Smooth muscle cell (in vitro differentiated cells): ENCODE measurements around the gene TCF3. TPM values are rescaled to one million over a fixed set of nuclear protein-coding genes. Genes with fewer than 3 reads are reported as not detected.

Experiments
- DNase-seq: peaks from one replicate; lab custom pipeline; 2025; ENCODE audit not compliant: unreplicated experiment; lab: John Stamatoyannopoulos, UW
- H2AFZ ChIP-seq: fragments of 200-600 bp; sonication (generic); 2 replicates; pipeline ENCODE4 v1.6.0; 2016; ENCODE audit warnings: antibody characterized with exemption, low read depth, mild to moderate bottlenecking
- H3F3A ChIP-seq: fragments of 200-600 bp; sonication (generic); 2 replicates; pipeline ENCODE4 v1.6.0; 2017; ENCODE audit warnings: antibody characterized with exemption, low read depth
- H3K27ac ChIP-seq: fragments of 200-600 bp; sonication (generic); 2 replicates; pipeline ENCODE4 v1.5.1; 2016; ENCODE audit warnings: low read depth, mild to moderate bottlenecking
- H3K27me3 ChIP-seq: fragments of 200-600 bp; sonication (generic); 2 replicates; pipeline ENCODE4 v1.6.1; 2016; ENCODE audit warnings: low read depth, mild to moderate bottlenecking
- H3K36me3 ChIP-seq: fragments of 200-600 bp; sonication (generic); 2 replicates; pipeline ENCODE4 v1.5.1; 2016; ENCODE audit warnings: low read depth
- H3K4me1 ChIP-seq: fragments of 200-600 bp; sonication (generic); 2 replicates; pipeline ENCODE4 v1.5.1; 2016; ENCODE audit warnings: low read depth
- H3K4me2 ChIP-seq: fragments of 200-600 bp; sonication (generic); 2 replicates; pipeline ENCODE4 v1.6.0; 2016; ENCODE audit warnings: mild to moderate bottlenecking
- H3K4me3 ChIP-seq: fragments of 200-600 bp; sonication (generic); 2 replicates; pipeline ENCODE4 v1.5.1; 2016; ENCODE audit warnings: mild to moderate bottlenecking
- H3K79me2 ChIP-seq: fragments of 200-600 bp; sonication (generic); 2 replicates; pipeline ENCODE4 v1.6.0; 2016; ENCODE audit warnings: low read depth, mild to moderate bottlenecking
- H3K9ac ChIP-seq: fragments of 200-600 bp; sonication (generic); 2 replicates; pipeline ENCODE4 v1.6.0; 2016; ENCODE audit warnings: low read depth
- H3K9me3 ChIP-seq: fragments of 200-600 bp; sonication (generic); replicated peaks from 2 replicates; pipeline ENCODE4 v1.5.1; 2016; ENCODE audit warnings: low read depth
- H4K20me1 ChIP-seq: fragments of 200-600 bp; sonication (generic); 2 replicates; pipeline ENCODE4 v1.6.0; 2016; ENCODE audit warnings: low read depth
- CTCF ChIP-seq: fragments of 200-600 bp; sonication (generic); IDR thresholded peaks from 2 replicates; pipeline ENCODE4 v1.5.1; 2017; ENCODE audit warnings: borderline replicate concordance, mild to moderate bottlenecking, antibody characterized with exemption; ENCODE audit not compliant: insufficient read depth, poor library complexity, severe bottlenecking
- whole genome bisulfite sequencing: methylation state at CpG from one replicate; pipeline ENCODE4 v1.1.7; 2016; ENCODE audit warnings: low lambda C conversion rate; 5-methylcytosine and 5-hydroxymethylcytosine counted together
- polyA plus RNA-seq: library from polyadenylated mRNA; unstranded; fragments of >200 nt; fragmentation: Nextera tagmentation; extraction: Ambion mirVana; gene quantifications from 2 replicates; pipeline ENCODE4 v1.2.1, GENCODE V29; 2016
- total RNA-seq: library from RNA; depleted of rRNA; stranded (reverse); fragments of >200 nt; gene quantifications from 2 replicates; pipeline ENCODE4 v1.2.3, GENCODE V29; 2014

Gene TCF3
- total and polyA plus RNA-seq, 2 experiments from 2014 or later, result 89.0 to 150 TPM

DNA sequence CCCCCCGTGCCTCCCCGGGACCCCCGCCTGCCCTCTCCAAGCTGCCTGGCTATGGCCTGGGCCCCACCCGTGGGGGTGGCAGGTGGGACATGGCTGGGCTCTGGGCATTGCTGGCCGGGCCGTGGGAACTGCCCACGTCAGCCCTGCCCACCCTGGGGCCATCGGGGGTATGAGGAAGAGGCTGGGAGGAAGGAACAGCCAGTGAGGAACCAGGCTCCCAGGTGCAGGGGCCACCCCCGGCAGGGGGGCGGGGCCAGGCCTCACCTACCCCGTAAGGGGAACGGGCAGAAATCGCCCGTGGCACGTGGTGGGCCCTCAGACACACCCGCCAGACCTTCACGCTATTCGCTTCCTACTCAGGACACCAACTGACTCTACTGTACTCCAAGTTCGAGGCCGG, 22.4 kb downstream of the TCF3 start:
- H3K27ac ChIP-seq, result no peak overlapping the region
- H3K36me3 ChIP-seq, result no peaks in the 10 kb centered on the region
- no peaks in the 10 kb centered on the region for H3F3A ChIP-seq
- TF ChIP-seq CTCF, result no peak
- no peaks in the 10 kb centered on the region for H3K4me1 ChIP-seq
- H3K9ac ChIP-seq, result no peak overlapping the region
- no peak overlapping the region for H3K4me2 ChIP-seq
- H3K4me3 ChIP-seq, result no peak overlapping the region
- no peak for DNase-seq
- H3K79me2 ChIP-seq, result peaks cover 9% of the 10 kb centered on the region
- H3K27me3 ChIP-seq, result no peaks in the 10 kb centered on the region
- H4K20me1 ChIP-seq, result peaks cover 65% of the 10 kb centered on the region
- no peak overlapping the region for H2AFZ ChIP-seq
- 97% methylated on average over 20 of the region's 20 CpGs for WGBS
- H3K9me3 ChIP-seq, result no peaks in the 10 kb centered on the region

- Histone ChIP-seq H3K9ac (no peak overlapping the region), H4K20me1 (peaks cover 61% of the 10 kb centered on the region), H3K36me3 (no peaks in the 10 kb centered on the region), H3K27ac (no peak overlapping the region), H3F3A (no peaks in the 10 kb centered on the region), H3K4me1 (no peaks in the 10 kb centered on the region), H2AFZ (no peak overlapping the region), H3K4me3 (no peak overlapping the region), H3K27me3 (no peaks in the 10 kb centered on the region), H3K9me3 (no peaks in the 10 kb centered on the region), H3K79me2 (peaks cover 4% of the 10 kb centered on the region), H3K4me2 (no peak overlapping the region)
- TF ChIP-seq CTCF, result no peak
- 97% methylated on average over 21 of the region's 24 CpGs for WGBS
- no peak for DNase-seq
These were observed 23.1 kb downstream of the TCF3 start for GRCh38 chr19:1629256-1629808.

DNA sequence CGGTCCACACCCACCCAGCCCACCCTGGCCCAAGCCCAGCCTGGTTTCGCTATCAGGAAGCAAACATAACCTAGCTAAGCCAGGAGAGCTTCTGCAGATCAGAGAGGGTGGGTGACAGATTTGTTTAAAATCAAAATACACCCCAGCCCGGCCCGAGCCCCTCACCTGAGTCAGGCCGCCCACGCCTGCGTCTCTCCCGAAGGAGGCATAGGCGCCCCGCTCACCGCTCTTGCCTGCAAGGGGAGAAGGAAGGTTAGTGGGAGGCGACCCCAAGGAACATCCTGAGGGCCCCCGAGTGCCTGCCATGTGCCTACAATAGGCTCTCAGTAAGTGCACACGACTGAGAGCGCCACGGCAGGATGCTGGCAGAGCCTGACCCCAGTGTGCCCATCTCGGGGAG, 25.2 kb downstream of the TCF3 start:
- Histone ChIP-seq H3K27me3 (no peaks in the 10 kb centered on the region), H3K36me3 (no peaks in the 10 kb centered on the region), H3K4me2 (no peak overlapping the region), H4K20me1 (peaks cover 40% of the 10 kb centered on the region), H3K4me3 (no peak overlapping the region), H3K9me3 (no peaks in the 10 kb centered on the region), H3K4me1 (no peaks in the 10 kb centered on the region), H3F3A (no peaks in the 10 kb centered on the region), H3K9ac (no peak overlapping the region), H3K27ac (no peak overlapping the region), H3K79me2 (no peaks in the 10 kb centered on the region), H2AFZ (no peak overlapping the region)
- no peak for TF ChIP-seq CTCF
- no peak for DNase-seq
- 94% methylated on average over 14 of the region's 17 CpGs for WGBS

- WGBS, result 96% methylated on average over 32 of the region's 32 CpGs
- no peaks in the 10 kb centered on the region for H3F3A ChIP-seq
- DNase-seq, result no peak
- H4K20me1 ChIP-seq, result peaks cover 33% of the 10 kb centered on the region
- no peak for TF ChIP-seq CTCF
- H3K36me3 ChIP-seq, result no peaks in the 10 kb centered on the region
- no peak overlapping the region for H3K4me2 ChIP-seq
- H2AFZ ChIP-seq, result no peak overlapping the region
- no peak overlapping the region for H3K27ac ChIP-seq
- H3K4me3 ChIP-seq, result no peak overlapping the region
- no peaks in the 10 kb centered on the region for H3K79me2 ChIP-seq
- no peaks in the 10 kb centered on the region for H3K4me1 ChIP-seq
- no peak overlapping the region for H3K9ac ChIP-seq
- no peaks in the 10 kb centered on the region for H3K9me3 ChIP-seq
- H3K27me3 ChIP-seq, result no peaks in the 10 kb centered on the region
These were observed 25.9 kb downstream of the TCF3 start for GRCh38 chr19:1626417-1627010.
